ENCODE data around the gene TBC1D9.

TBC1D9 gene

GRCh38 chr4:140643571-140644055 is 112.6 kb downstream of the TBC1D9 start:
- CTCF ChIA-PET, result no interaction called here
- POLR2A ChIA-PET, result no interaction called here

GRCh38 chr4:140642674-140643437 is 113.3 kb downstream of the TBC1D9 start:
- TF ChIP-seq ARNT (IDR thresholded peaks at IDR 0.05), result no peak
- TF ChIP-seq HDGF (IDR thresholded peaks at IDR 0.05; ENCODE audit: borderline replicate concordance), result no peak
- no peak for TF ChIP-seq BHLHE40 (IDR thresholded peaks at IDR 0.05; ENCODE audit: borderline replicate concordance)
- no peak for TF ChIP-seq TARDBP (IDR thresholded peaks at IDR 0.05)
- TF ChIP-seq SUZ12 (IDR thresholded peaks at IDR 0.05), result no peak
- DNase-seq (ENCODE audit: extremely low spot score), result no peak
- POLR2A ChIA-PET, result no interaction called here
- CTCF ChIA-PET, result interaction anchor here (0.7 to 1.6 kb wide), 2 partner anchors 9 to 208 kb away, joined by 4 read pairs; no protein-coding TSS in a partner anchor

More at GRCh38 chr4:140643571-140644055, 112.6 kb downstream of the TBC1D9 start:
- no peak for DNase-seq (ENCODE audit: extremely low spot score)
- TF ChIP-seq ELF4 (IDR thresholded peaks at IDR 0.05) (no peak), CTBP1 (IDR thresholded peaks at IDR 0.05; ENCODE audit: borderline replicate concordance) (no peak), NFRKB (IDR thresholded peaks at IDR 0.05) (no peak), L3MBTL2 (conservative IDR thresholded peaks at IDR 0.05) (no peak), TARDBP (IDR thresholded peaks at IDR 0.05) (no peak), SP1 (IDR thresholded peaks at IDR 0.05) (no peak), ZNF384 (IDR thresholded peaks at IDR 0.05) (no peak), HDGF (IDR thresholded peaks at IDR 0.05; ENCODE audit: borderline replicate concordance) (no peak), PKNOX1 (IDR thresholded peaks at IDR 0.05) (no peak), SUZ12 (IDR thresholded peaks at IDR 0.05) (no peak), FOXK2 (IDR thresholded peaks at IDR 0.05) (no peak), LEF1 (IDR thresholded peaks at IDR 0.05; ENCODE audit: borderline replicate concordance) (no peak), ARNT (IDR thresholded peaks at IDR 0.05) (no peak), BHLHE40 (IDR thresholded peaks at IDR 0.05; ENCODE audit: borderline replicate concordance) (no peak), FOXA1 (IDR thresholded peaks at IDR 0.05) (no peak)

- ChIA-PET CTCF (interaction anchor here (1.6 kb wide), 1 partner anchor 209 kb away, joined by 4 read pairs; no protein-coding TSS in a partner anchor), POLR2A (no interaction called here)
- DNase-seq (ENCODE audit: extremely low spot score), result no peak
- TF ChIP-seq FOXA1 (IDR thresholded peaks at IDR 0.05), result no peak
- no peak for TF ChIP-seq FOXM1 (IDR thresholded peaks at IDR 0.05; ENCODE audit: borderline replicate concordance)
- TF ChIP-seq BHLHE40 (IDR thresholded peaks at IDR 0.05; ENCODE audit: borderline replicate concordance), result no peak
Observed at GRCh38 chr4:140641789-140642439, 114.3 kb downstream of the TBC1D9 start.

- TF ChIP-seq HDGF (IDR thresholded peaks at IDR 0.05; ENCODE audit: borderline replicate concordance), result no peak
- TF ChIP-seq ARNT (IDR thresholded peaks at IDR 0.05), result no peak
- no peak for TF ChIP-seq NFRKB (IDR thresholded peaks at IDR 0.05)
- TF ChIP-seq ELF4 (IDR thresholded peaks at IDR 0.05), result no peak
- no peak for TF ChIP-seq FOXA1 (IDR thresholded peaks at IDR 0.05)
- TF ChIP-seq ZNF384 (IDR thresholded peaks at IDR 0.05), result no peak
- no peak for TF ChIP-seq SUZ12 (IDR thresholded peaks at IDR 0.05)
- no peak for TF ChIP-seq PKNOX1 (IDR thresholded peaks at IDR 0.05)
- no peak for TF ChIP-seq LEF1 (IDR thresholded peaks at IDR 0.05; ENCODE audit: borderline replicate concordance)
- no peak for TF ChIP-seq BHLHE40 (IDR thresholded peaks at IDR 0.05; ENCODE audit: borderline replicate concordance)
- TF ChIP-seq CTBP1 (IDR thresholded peaks at IDR 0.05; ENCODE audit: borderline replicate concordance), result no peak
- TF ChIP-seq L3MBTL2 (conservative IDR thresholded peaks at IDR 0.05), result no peak
- no peak for TF ChIP-seq FOXK2 (IDR thresholded peaks at IDR 0.05)
- TF ChIP-seq FOXM1 (IDR thresholded peaks at IDR 0.05; ENCODE audit: borderline replicate concordance), result no peak
- TF ChIP-seq SP1 (IDR thresholded peaks at IDR 0.05), result no peak
- TF ChIP-seq TARDBP (IDR thresholded peaks at IDR 0.05), result no peak
- DNase-seq (ENCODE audit: extremely low spot score), result no peak
- CTCF ChIA-PET, result interaction anchor here (1.6 kb wide), 1 partner anchor 210 kb away, joined by 4 read pairs; no protein-coding TSS in a partner anchor
- POLR2A ChIA-PET, result no interaction called here
Observed at GRCh38 chr4:140641105-140641555, 115.1 kb downstream of the TBC1D9 start.

GRCh38 chr4:140640150-140640748 is 115.9 kb downstream of the TBC1D9 start:
- TF ChIP-seq FOXA1 (IDR thresholded peaks at IDR 0.05) (no peak), BHLHE40 (IDR thresholded peaks at IDR 0.05; ENCODE audit: borderline replicate concordance) (no peak), TARDBP (IDR thresholded peaks at IDR 0.05) (no peak), NFRKB (IDR thresholded peaks at IDR 0.05) (no peak), L3MBTL2 (conservative IDR thresholded peaks at IDR 0.05) (no peak), FOXK2 (IDR thresholded peaks at IDR 0.05) (no peak), SUZ12 (IDR thresholded peaks at IDR 0.05) (no peak), PKNOX1 (IDR thresholded peaks at IDR 0.05) (no peak), SP1 (IDR thresholded peaks at IDR 0.05) (no peak), ARNT (IDR thresholded peaks at IDR 0.05) (no peak), LEF1 (IDR thresholded peaks at IDR 0.05; ENCODE audit: borderline replicate concordance) (no peak), FOXM1 (IDR thresholded peaks at IDR 0.05; ENCODE audit: borderline replicate concordance) (no peak), ZNF384 (IDR thresholded peaks at IDR 0.05) (no peak), ELF4 (IDR thresholded peaks at IDR 0.05) (no peak), CTBP1 (IDR thresholded peaks at IDR 0.05; ENCODE audit: borderline replicate concordance) (no peak)
- POLR2A ChIA-PET, result interaction anchor here (1.1 kb wide), 1 partner anchor 493 kb away, joined by 3 read pairs; the partner anchor contains the start of gene RNF150
- CTCF ChIA-PET, result no interaction called here
- DNase-seq (ENCODE audit: extremely low spot score), result no peak

Data from HEK293T (cell line).